ENCODE results near the gene SND1. TPM values are rescaled to one million over a fixed set of nuclear protein-coding genes. Genes with fewer than 3 reads are reported as not detected.

The SND1 gene
- total and polyA plus RNA-seq, 2 donors (not counting 1 experiment from before 2014, with no cell fraction given): 44.4 to 165 TPM

DNA sequence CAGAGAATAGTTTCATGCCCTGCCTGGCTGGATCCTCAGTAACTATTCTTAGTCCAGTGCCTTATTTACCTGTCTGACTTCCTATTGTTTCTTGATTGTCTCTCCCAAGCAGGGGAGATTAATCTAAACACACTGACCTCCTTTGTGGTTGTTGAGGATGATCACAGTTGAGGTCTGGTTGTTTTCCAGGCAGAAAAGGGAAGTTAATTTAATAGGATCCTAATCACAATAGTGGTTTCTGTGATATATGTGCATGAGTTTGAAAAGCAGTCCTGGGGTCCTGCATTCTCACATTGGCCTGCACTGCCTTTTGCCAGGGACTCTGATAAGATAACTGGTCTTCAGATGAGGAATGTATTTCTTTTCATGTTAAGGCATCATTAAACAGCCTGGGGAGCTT lies 130.1 kb downstream of the SND1 start:
- no peak overlapping the region for H3K4me3 ChIP-seq (ENCODE audit: control extremely low read depth in 1 of 5, extremely low read depth in 1 of 5, insufficient read depth in 1 of 5, low read depth in 2 of 5, low read length in 4 of 5)
- no peaks in the 10 kb centered on the region for H3K27me3 ChIP-seq (replicated peaks in 1 of 4; ENCODE audit: control extremely low read depth in 1 of 4, control insufficient read depth in 3 of 4, insufficient read depth in 4 of 4, low read length in 3 of 4)
- H3K27me3 Mint-ChIP-seq: no peaks in the 10 kb centered on the region
- no peak overlapping the region for H3K9ac ChIP-seq (ENCODE audit: low read length)
- intact Hi-C loops (cut with micrococcal nuclease): no loop called here
- TF ChIP-seq CTCF (IDR thresholded peaks at IDR 0.05) (no peak), EZH2 (IDR thresholded peaks at IDR 0.05; ENCODE audit: borderline replicate concordance, insufficient read depth, low read depth, low read length, poor library complexity, severe bottlenecking) (no peak)
- H3K79me2 ChIP-seq (ENCODE audit: control insufficient read depth, insufficient read depth, low read length): peaks cover 26% of the 10 kb centered on the region
- H3K27ac Mint-ChIP-seq: peak overlapping the region; percentile 37
- H3K4me2 ChIP-seq (replicated peaks; ENCODE audit: low read depth, low read length, poor library complexity, severe bottlenecking): peak overlapping the region; percentile 12
- ChIA-PET CTCF (no interaction called here), POLR2A (no interaction called here)
- H3K9me3 ChIP-seq (ENCODE audit: control extremely low read depth in 1 of 3, control insufficient read depth in 2 of 3, insufficient read depth in 1 of 3, low read length in 2 of 3): no peaks in the 10 kb centered on the region
- H3K36me3 ChIP-seq (replicated peaks in 1 of 2; ENCODE audit: control extremely low read depth in 1 of 2, control insufficient read depth in 1 of 2, extremely low read depth in 1 of 2, insufficient read depth in 2 of 2, low read length in 1 of 2): no peaks in the 10 kb centered on the region
- ATAC-seq (ENCODE audit: low read depth): no peak
- DNase-seq: no peak
- peaks cover 3% of the 10 kb centered on the region for H4K20me1 ChIP-seq (ENCODE audit: control insufficient read depth, insufficient read depth, low read length, poor library complexity, severe bottlenecking)
- no peak overlapping the region for H3K4me3 Mint-ChIP-seq
- H3K27ac ChIP-seq (ENCODE audit: low read length in 2 of 2): peak overlapping the region in 1 of 2 donors; percentile 6
- peaks cover 33% of the 10 kb centered on the region for H3K4me1 Mint-ChIP-seq
- H3K9me3 Mint-ChIP-seq (ENCODE audit: insufficient read depth): no peaks in the 10 kb centered on the region
- H3K4me1 ChIP-seq (ENCODE audit: control insufficient read depth in 2 of 2, insufficient read depth in 2 of 2, low read length in 2 of 2): peaks cover 11 to 17% of the 10 kb centered on the region in 2 donors
- no peak overlapping the region for H2AFZ ChIP-seq (ENCODE audit: insufficient read depth, low read depth, low read length, poor library complexity, severe bottlenecking)

- no peak overlapping the region for H3K4me3 ChIP-seq (ENCODE audit: control extremely low read depth in 1 of 5, extremely low read depth in 1 of 5, insufficient read depth in 1 of 5, low read depth in 2 of 5, low read length in 4 of 5)
- no peak overlapping the region for H2AFZ ChIP-seq (ENCODE audit: insufficient read depth, low read depth, low read length, poor library complexity, severe bottlenecking)
- no peak for TF ChIP-seq EZH2 (IDR thresholded peaks at IDR 0.05; ENCODE audit: borderline replicate concordance, insufficient read depth, low read depth, low read length, poor library complexity, severe bottlenecking)
- Mint-ChIP-seq H3K9me3 (ENCODE audit: insufficient read depth) (no peaks in the 10 kb centered on the region), H3K4me1 (peaks cover 41% of the 10 kb centered on the region), H3K27ac (peak overlapping the region; percentile 53), H3K4me3 (no peak overlapping the region), H3K27me3 (no peaks in the 10 kb centered on the region)
- H3K27me3 ChIP-seq (replicated peaks in 1 of 4; ENCODE audit: control extremely low read depth in 1 of 4, control insufficient read depth in 3 of 4, insufficient read depth in 4 of 4, low read length in 3 of 4): no peaks in the 10 kb centered on the region
- WGBS (ENCODE audit: insufficient coverage): 80% methylated on average over 1 of the region's 3 CpGs
- peak; percentile 73 for ATAC-seq (ENCODE audit: low read depth)
- H3K79me2 ChIP-seq (ENCODE audit: control insufficient read depth, insufficient read depth, low read length): peaks cover 27% of the 10 kb centered on the region
- no peaks in the 10 kb centered on the region for H3K9me3 ChIP-seq (ENCODE audit: control extremely low read depth in 1 of 3, control insufficient read depth in 2 of 3, insufficient read depth in 1 of 3, low read length in 2 of 3)
- H3K4me2 ChIP-seq (replicated peaks; ENCODE audit: low read depth, low read length, poor library complexity, severe bottlenecking): no peak overlapping the region
- H3K36me3 ChIP-seq (replicated peaks in 1 of 2; ENCODE audit: control extremely low read depth in 1 of 2, control insufficient read depth in 1 of 2, extremely low read depth in 1 of 2, insufficient read depth in 2 of 2, low read length in 1 of 2): no peaks in the 10 kb centered on the region
- H3K4me1 ChIP-seq (ENCODE audit: control insufficient read depth in 2 of 2, insufficient read depth in 2 of 2, low read length in 2 of 2): peaks cover 19 to 20% of the 10 kb centered on the region in 2 donors
- H4K20me1 ChIP-seq (ENCODE audit: control insufficient read depth, insufficient read depth, low read length, poor library complexity, severe bottlenecking): peaks cover 11% of the 10 kb centered on the region
- H3K9ac ChIP-seq (ENCODE audit: low read length): no peak overlapping the region
- CTCF ChIA-PET: interaction anchor here (2.5 kb wide), 1 partner anchor 10 kb away, joined by 8 read pairs; no protein-coding TSS in a partner anchor
- POLR2A ChIA-PET: no interaction called here
- peak; percentile 40 for DNase-seq
- intact Hi-C loops (cut with micrococcal nuclease): no loop called here
- H3K27ac ChIP-seq (ENCODE audit: low read length in 2 of 2): peak overlapping the region; percentile 6 to 10
These were observed 130.9 kb downstream of the SND1 start for GRCh38 chr7:127782654-127783559.

All from B cell (primary cell).